Activated gamma-delta T cell (primary cell): ENCODE results near the gene GRAMD2B.
"Not testable (repeated sequence)": the region's sequence is repeated elsewhere in the genome, so short reads cannot be mapped to it uniquely, and the experiment has no call there.

Experiments
- DNase-seq: peaks from one replicate; lab custom pipeline; 2025; lab: John Stamatoyannopoulos, UW

The GRAMD2B gene

GRCh38 chr5:126450346-126450745 is 27.1 kb downstream of the GRAMD2B start:
- no peak for DNase-seq

DNA sequence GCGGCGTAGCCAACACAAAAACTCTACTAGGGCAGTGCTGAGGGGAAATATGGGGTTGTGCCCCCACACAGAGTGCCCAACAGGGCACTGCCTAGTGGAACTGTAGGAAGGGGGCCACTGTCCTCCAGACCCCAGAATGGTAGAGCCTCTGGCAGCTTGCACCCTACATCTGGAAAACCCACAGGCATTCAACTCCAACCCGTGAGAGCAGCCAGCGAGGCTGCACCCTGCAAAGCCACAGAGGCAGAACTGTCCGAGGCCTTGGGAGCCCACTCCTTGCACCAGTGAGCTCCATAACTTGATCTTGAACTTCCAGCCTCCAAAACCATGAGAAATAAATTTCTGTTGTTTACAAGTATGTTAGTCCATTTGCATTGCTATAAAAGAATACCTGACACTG is 27.7 kb downstream of the GRAMD2B start:
- no peak for DNase-seq

- no peak for DNase-seq
These were observed 29.3 kb downstream of the GRAMD2B start for GRCh38 chr5:126452477-126452876.

- no peak for DNase-seq
These were observed 30.9 kb downstream of the GRAMD2B start for GRCh38 chr5:126454081-126454480.

DNA sequence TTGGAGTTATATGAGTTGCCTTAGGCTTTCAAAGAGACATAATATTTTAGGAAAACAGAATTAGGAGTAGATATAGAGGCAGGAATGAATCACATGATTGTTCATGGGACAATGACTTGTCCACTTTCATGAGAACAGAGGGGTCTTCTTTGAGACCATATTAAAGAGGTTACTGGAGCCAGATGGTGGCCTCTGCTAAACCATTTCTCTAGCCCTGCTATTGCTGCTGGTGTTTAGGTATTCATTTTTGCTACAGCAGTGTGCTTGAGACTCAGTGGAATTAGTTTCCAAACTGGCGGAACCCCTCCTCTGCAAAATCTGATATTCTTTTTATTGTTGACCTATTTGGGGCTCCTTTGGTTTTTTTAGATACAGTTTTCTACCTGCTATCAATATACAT is 31.3 kb downstream of the GRAMD2B start:
- DNase-seq: no peak

- no peak for DNase-seq
These were observed 32.1 kb downstream of the GRAMD2B start for GRCh38 chr5:126455264-126455663.

- no peak for DNase-seq
These were observed 32.5 kb downstream of the GRAMD2B start for GRCh38 chr5:126455728-126456127.

DNA sequence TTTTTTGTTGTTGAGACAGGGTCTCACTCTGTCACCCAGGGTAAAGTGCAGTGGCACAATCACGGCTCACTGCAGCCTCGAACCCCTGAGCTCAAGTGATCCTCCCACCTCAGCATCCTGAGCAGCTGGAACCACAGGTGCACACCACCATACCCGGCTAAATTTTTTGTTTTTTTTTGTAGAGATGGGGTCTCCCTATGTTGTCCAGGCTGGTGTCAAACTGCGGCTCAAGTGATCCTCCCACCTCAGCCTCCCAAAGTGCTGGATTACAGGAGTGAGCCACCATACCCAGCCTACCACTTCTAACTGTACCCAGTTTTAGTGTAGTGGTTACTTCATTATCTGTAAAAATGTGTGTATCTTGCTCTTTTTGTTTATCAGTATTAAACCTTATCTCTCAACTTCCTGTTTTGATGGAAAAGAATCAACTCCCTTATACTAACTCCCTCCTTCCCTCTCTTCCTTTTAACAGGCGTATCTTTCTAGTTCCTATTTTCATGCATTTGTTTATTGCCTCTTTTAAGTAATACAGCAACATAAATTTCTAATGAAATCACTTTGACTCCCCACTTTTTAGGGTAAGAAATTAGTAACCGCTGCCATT is 33.1 kb downstream of the GRAMD2B start:
- no peak for DNase-seq

DNA sequence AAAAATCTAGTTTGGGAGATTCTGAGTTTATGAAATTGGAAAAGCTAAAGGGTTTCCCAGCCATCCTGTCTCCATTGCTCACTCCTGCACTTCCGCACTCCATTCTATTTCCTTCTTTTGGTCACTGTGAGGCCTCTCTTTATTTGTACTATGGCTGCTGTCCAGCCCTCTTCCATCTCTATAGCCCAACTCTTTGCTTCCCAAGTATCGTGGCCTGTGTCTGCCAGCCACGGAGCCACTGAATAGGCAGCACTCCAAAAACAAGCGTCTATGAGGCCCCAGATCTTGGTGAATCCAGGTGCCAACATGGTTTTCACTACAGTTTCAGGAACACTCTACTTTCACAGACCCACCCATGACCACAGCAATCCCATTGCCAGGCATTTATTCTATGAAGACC is 37.2 kb downstream of the GRAMD2B start:
- no peak for DNase-seq

DNA sequence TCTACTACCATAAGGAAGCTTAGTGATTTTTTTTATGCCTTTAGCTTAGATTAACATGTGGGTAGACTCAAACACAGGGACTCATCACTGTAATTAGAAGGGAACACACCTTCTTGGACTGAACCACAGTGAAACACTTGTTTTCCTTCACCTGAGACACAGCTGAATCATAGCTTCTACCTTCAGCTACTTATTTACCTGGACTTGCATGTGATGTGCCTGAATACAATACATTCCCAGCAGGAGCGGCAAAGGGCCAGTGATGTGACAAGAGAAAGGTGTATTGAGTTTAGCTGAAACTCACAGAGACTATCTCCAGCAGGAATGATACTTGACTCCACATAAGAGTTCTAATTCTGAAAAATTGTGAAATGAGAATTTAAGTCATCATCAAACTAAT is 37.8 kb downstream of the GRAMD2B start:
- no peak for DNase-seq

DNA sequence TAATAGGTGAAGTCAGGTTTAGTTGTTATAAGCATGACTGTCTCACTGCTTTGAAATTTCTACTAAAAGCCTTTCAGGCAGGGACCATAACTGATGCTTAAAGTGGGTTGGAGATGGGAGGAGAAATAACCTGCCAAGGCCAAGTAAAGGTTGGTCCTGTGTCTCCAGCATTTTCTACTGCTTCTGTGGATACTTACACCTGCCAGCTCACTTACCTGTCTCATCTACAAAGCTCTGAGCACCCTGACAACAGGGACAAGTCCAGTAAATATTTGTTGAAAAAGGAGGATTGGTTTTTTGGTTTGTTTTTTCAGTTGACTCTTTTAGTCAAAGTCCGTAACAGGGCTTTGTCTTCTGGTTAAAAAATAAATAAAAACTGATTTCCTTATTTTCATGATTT is 38.6 kb downstream of the GRAMD2B start:
- no peak for DNase-seq

GRCh38 chr5:126462239-126463014 is 39.2 kb downstream of the GRAMD2B start:
- DNase-seq: no peak

- DNase-seq: no peak
These were observed 40.8 kb downstream of the GRAMD2B start for GRCh38 chr5:126464016-126464415.

GRCh38 chr5:126464959-126465358 is 41.8 kb downstream of the GRAMD2B start:
- DNase-seq: no peak

DNA sequence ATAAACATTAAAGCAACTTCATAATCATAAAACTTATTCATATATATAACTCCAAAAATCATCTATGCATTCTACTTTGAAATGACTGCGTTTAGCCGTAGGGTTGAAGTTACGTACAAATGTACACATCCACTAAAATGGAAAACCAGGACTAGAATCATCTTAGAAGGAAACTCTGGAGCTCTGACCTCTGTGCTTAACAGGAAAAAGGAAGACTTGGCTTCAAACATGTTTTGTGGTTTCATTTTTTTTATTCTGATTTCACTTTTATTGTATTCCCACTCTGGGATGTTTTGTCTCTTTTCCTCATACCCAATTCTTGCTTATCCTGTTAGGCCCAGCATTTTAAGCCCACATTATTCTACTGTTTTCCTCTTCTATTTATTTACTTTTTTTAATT is 44.9 kb downstream of the GRAMD2B start:
- no peak for DNase-seq

GRCh38 chr5:126469536-126470316 is 46.5 kb downstream of the GRAMD2B start:
- DNase-seq: no peak

- DNase-seq: not testable (repeated sequence)
These were observed 47.3 kb downstream of the GRAMD2B start for GRCh38 chr5:126470529-126470928.

- no peak for DNase-seq
These were observed 48.0 kb downstream of the GRAMD2B start for GRCh38 chr5:126471247-126471646.

DNA sequence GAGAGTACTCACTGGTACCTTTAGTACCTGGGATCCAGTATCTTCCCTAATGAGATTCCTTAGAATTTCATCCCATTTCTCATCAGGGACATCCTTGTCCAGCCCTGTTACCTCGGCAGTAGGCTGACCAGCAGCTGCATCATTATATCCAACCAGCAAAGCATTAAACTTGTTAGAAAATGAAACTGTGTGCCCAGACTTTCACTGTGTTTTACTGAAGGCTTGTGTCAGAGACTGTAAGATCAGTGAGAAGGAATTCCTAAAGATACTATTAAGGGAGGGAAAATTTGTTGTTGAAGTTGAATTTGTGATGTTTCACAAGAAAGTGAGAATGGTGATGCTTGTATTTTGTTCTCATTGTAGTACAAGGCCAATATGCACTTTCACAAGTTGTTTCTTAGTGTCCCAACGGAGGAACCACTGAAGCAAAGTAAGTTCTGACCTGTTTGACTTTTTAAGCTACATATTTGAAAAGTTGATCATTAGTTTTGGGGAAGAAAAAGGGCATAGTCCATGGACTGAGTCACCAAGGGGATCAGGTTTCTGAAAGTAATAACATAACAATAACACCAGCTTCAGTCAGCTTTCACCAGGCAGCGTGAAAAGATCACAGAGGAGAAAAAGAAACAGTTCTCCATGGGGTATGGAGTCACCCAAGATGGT is 48.8 kb downstream of the GRAMD2B start:
- DNase-seq: no peak

- DNase-seq: no peak
These were observed 49.3 kb downstream of the GRAMD2B start for GRCh38 chr5:126472538-126472889.

DNA sequence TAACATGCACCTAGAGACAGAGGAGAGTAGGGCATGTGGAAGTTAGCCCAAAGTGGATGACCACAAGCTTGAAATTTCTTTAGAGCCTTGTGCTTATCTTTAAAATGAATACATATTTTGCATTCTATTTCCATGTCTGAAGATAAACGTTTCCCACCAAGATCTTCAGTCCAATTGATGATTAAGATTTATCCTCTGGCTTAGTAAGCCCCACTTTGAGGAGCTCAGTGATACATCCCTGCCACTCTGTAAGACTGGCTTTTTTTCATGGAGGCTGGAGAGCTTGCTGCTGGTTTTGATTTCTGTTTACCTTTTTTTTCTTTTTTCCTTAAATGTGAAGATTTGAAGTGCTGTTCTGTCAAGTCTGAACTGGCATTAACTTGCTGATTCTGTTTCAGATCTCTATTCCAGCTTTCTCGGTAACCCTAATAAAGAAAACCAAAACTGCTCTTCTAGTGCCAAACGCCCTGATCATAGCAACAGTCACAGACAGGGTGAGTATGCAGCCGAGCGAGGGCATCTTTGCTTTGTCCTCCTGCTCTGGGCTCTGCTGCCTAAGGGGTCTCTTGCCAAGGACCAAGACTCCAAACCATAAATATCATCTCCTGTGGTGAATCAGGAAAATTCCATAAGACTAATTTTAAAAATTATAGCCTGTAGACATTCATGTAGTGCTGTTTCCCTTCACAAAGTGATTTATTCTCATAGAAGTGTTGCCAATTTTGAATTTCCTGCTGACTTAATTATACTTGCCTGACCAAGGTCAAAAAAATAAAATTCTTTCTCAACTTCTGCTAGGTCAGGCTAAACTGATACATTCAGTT is 54.3 kb downstream of the GRAMD2B start:
- DNase-seq: no peak

DNA sequence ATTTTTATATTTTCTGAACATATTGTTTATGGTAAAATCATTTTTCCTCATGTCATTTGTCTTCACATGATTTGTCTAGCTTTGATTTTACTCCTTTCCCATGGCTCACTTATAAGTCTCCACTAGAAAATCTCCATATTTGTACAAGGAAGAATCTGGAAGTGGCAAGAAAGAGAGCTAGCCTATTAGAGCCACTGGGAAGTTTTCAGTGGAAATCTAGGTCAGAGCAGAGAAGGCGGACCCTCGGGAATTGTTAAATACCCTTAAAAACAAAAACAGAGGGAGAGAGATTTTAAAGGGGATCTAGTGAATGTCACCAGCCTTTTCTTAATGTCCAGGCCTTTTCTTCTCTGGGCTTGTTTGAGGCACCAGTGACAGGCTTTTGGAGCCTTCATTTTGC is 56.6 kb downstream of the GRAMD2B start:
- DNase-seq: no peak
